ENCODE data around the gene ZNF341.

Gene ZNF341

GRCh38 chr20:33783818-33784217, 52.0 kb downstream of the ZNF341 start:
- no peak overlapping the region for H3K27ac ChIP-seq (ENCODE audit: poor library complexity, severe bottlenecking)
- H3K27me3 ChIP-seq (ENCODE audit: insufficient read depth, poor library complexity, severe bottlenecking): no peaks in the 10 kb centered on the region
- TF ChIP-seq CTCF (IDR thresholded peaks at IDR 0.05; ENCODE audit: poor library complexity, severe bottlenecking): no peak
- ATAC-seq (ENCODE audit: low read depth) (no peak), DNase-seq (ENCODE audit: low spot score) (no peak)
- H3K36me3 ChIP-seq (ENCODE audit: low read depth): no peaks in the 10 kb centered on the region
- no peak overlapping the region for H3K4me3 ChIP-seq (ENCODE audit: severe bottlenecking)
- H3K9me3 ChIP-seq (ENCODE audit: severe bottlenecking): no peaks in the 10 kb centered on the region
- H3K4me1 ChIP-seq (ENCODE audit: insufficient read depth, poor library complexity, severe bottlenecking): peaks cover under 1% of the 10 kb centered on the region

GRCh38 chr20:33784225-33784624, 52.4 kb downstream of the ZNF341 start:
- Histone ChIP-seq H3K4me3 (ENCODE audit: severe bottlenecking) (no peak overlapping the region), H3K36me3 (ENCODE audit: low read depth) (no peaks in the 10 kb centered on the region), H3K4me1 (ENCODE audit: insufficient read depth, poor library complexity, severe bottlenecking) (peaks cover 3% of the 10 kb centered on the region), H3K27ac (ENCODE audit: poor library complexity, severe bottlenecking) (no peak overlapping the region), H3K27me3 (ENCODE audit: insufficient read depth, poor library complexity, severe bottlenecking) (no peaks in the 10 kb centered on the region), H3K9me3 (ENCODE audit: severe bottlenecking) (no peaks in the 10 kb centered on the region)
- DNase-seq (ENCODE audit: low spot score) (peak; percentile 52), ATAC-seq (ENCODE audit: low read depth) (no peak)
- no peak for TF ChIP-seq CTCF (IDR thresholded peaks at IDR 0.05; ENCODE audit: poor library complexity, severe bottlenecking)

GRCh38 chr20:33785503-33785902, 53.7 kb downstream of the ZNF341 start:
- Histone ChIP-seq H3K36me3 (ENCODE audit: low read depth) (no peaks in the 10 kb centered on the region), H3K4me3 (ENCODE audit: severe bottlenecking) (no peak overlapping the region), H3K27me3 (ENCODE audit: insufficient read depth, poor library complexity, severe bottlenecking) (no peaks in the 10 kb centered on the region), H3K9me3 (ENCODE audit: severe bottlenecking) (no peaks in the 10 kb centered on the region), H3K4me1 (ENCODE audit: insufficient read depth, poor library complexity, severe bottlenecking) (peaks cover 14% of the 10 kb centered on the region), H3K27ac (ENCODE audit: poor library complexity, severe bottlenecking) (no peak overlapping the region)
- DNase-seq (ENCODE audit: low spot score): peak; percentile 29
- ATAC-seq (ENCODE audit: low read depth): no peak
- no peak for TF ChIP-seq CTCF (IDR thresholded peaks at IDR 0.05; ENCODE audit: poor library complexity, severe bottlenecking)

- Histone ChIP-seq H3K4me1 (ENCODE audit: insufficient read depth, poor library complexity, severe bottlenecking) (peaks cover 15% of the 10 kb centered on the region), H3K4me3 (ENCODE audit: severe bottlenecking) (no peak overlapping the region), H3K9me3 (ENCODE audit: severe bottlenecking) (no peaks in the 10 kb centered on the region), H3K27me3 (ENCODE audit: insufficient read depth, poor library complexity, severe bottlenecking) (no peaks in the 10 kb centered on the region), H3K36me3 (ENCODE audit: low read depth) (no peaks in the 10 kb centered on the region), H3K27ac (ENCODE audit: poor library complexity, severe bottlenecking) (no peak overlapping the region)
- no peak for TF ChIP-seq CTCF (IDR thresholded peaks at IDR 0.05; ENCODE audit: poor library complexity, severe bottlenecking)
- ATAC-seq (ENCODE audit: low read depth) (no peak), DNase-seq (ENCODE audit: low spot score) (peak; percentile 61)
Observed at GRCh38 chr20:33787253-33787891, 55.6 kb downstream of the ZNF341 start.

GRCh38 chr20:33788351-33789049, 56.7 kb downstream of the ZNF341 start:
- H3K9me3 ChIP-seq (ENCODE audit: severe bottlenecking): no peaks in the 10 kb centered on the region
- H3K27ac ChIP-seq (ENCODE audit: poor library complexity, severe bottlenecking): peak overlapping the region; percentile 71
- DNase-seq (ENCODE audit: low spot score): peak; percentile 72
- no peak for ATAC-seq (ENCODE audit: low read depth)
- H3K4me3 ChIP-seq (ENCODE audit: severe bottlenecking): no peak overlapping the region
- no peak for TF ChIP-seq CTCF (IDR thresholded peaks at IDR 0.05; ENCODE audit: poor library complexity, severe bottlenecking)
- peaks cover 15% of the 10 kb centered on the region for H3K4me1 ChIP-seq (ENCODE audit: insufficient read depth, poor library complexity, severe bottlenecking)
- H3K36me3 ChIP-seq (ENCODE audit: low read depth): no peaks in the 10 kb centered on the region
- no peaks in the 10 kb centered on the region for H3K27me3 ChIP-seq (ENCODE audit: insufficient read depth, poor library complexity, severe bottlenecking)

All from RWPE2 (cell line).